ENCODE results near the gene PRIM2. TPM values are rescaled to one million over a fixed set of nuclear protein-coding genes. Genes with fewer than 3 reads are reported as not detected.

Gene PRIM2
- total and polyA plus RNA-seq, 2 of the 4 experiments (the other 2 are of a cell fraction), result 11.8 to 37.5 TPM

- no CpG with 5 or more reads among the region's 4 CpGs for WGBS, 2 experiments (ENCODE audit: extremely low coverage in 2 of 2, insufficient read length in 1 of 2)
- CTCF ChIA-PET, result interaction anchor here (1.4 kb wide), 1 partner anchor 10 kb away, joined by 3 read pairs; no protein-coding TSS in a partner anchor
Observed at GRCh38 chr6:57432919-57433684, 115.7 kb downstream of the PRIM2 start.

More at GRCh38 chr6:57432919-57433684, 115.7 kb downstream of the PRIM2 start:
- peak overlapping the region; percentile 99; the same call in 1 of the 2 replicates for H3K27ac ChIP-seq (ENCODE audit: insufficient read depth, low read length)
- H2AFZ ChIP-seq (replicated peaks; ENCODE audit: low read length, poor library complexity), result no peak overlapping the region
- peak overlapping the region; percentile 77; the same call in 1 of the 2 replicates for H2AK5ac ChIP-seq (ENCODE audit: low read depth, low read length)
- peak overlapping the region; percentile 98 for H4K5ac ChIP-seq (ENCODE audit: low read depth, low read length)
- no peaks in the 10 kb centered on the region for H3K27me3 ChIP-seq (ENCODE audit: control insufficient read depth, insufficient read depth, low read length)
- no TSS peak for BruUV-seq (replicated peaks)
- no peaks in the 10 kb centered on the region for H3K9me3 ChIP-seq (ENCODE audit: control insufficient read depth, insufficient read depth, low read length)
- H3K4me1 ChIP-seq (ENCODE audit: control insufficient read depth, insufficient read depth, low read length), result peaks cover 16% of the 10 kb centered on the region
- peak overlapping the region; percentile 98 for H2BK5ac ChIP-seq (ENCODE audit: low read depth, low read length, poor library complexity, severe bottlenecking)
- H3K4ac ChIP-seq (ENCODE audit: low read depth, low read length), result peak overlapping the region; percentile 84; the same call in 1 of the 2 replicates
- H3K4me3 ChIP-seq (ENCODE audit: insufficient read depth, low read depth, low read length), result no peak overlapping the region
- DNase-seq (no peak), ATAC-seq (ENCODE audit: low read depth) (peak; percentile 3; the same call in 1 of the 2 replicates)
- H3K18ac ChIP-seq (ENCODE audit: low read depth, low read length), result peak overlapping the region; percentile 100
- peak overlapping the region; percentile 92 for H3K56ac ChIP-seq (ENCODE audit: extremely low read depth, insufficient read depth, low read length)
- H3K9ac ChIP-seq (ENCODE audit: low read depth, low read length), result peak overlapping the region; percentile 91
- peak overlapping the region; percentile 93 for H2BK120ac ChIP-seq (ENCODE audit: low read depth, low read length)
- H3K36me3 ChIP-seq (ENCODE audit: control insufficient read depth, insufficient read depth, low read length), result no peaks in the 10 kb centered on the region
- POLR2A ChIA-PET (ENCODE audit: unreplicated experiment), result no interaction called here
- H4K91ac ChIP-seq (ENCODE audit: insufficient read depth, low read depth, low read length), result peak overlapping the region; percentile 91
- H3K23ac ChIP-seq (ENCODE audit: low read depth, low read length), result peak overlapping the region; percentile 94; the same call in 1 of the 2 replicates
- peaks cover 23 to 61% of the 10 kb centered on the region in 2 experiments for H3K79me1 ChIP-seq (ENCODE audit: low read depth in 1 of 2, low read length in 2 of 2)
- H3K4me2 ChIP-seq (ENCODE audit: low read depth, low read length), result peak overlapping the region; percentile 25; the same call in 1 of the 2 replicates
- peak overlapping the region; percentile 95 for H2BK20ac ChIP-seq (ENCODE audit: low read depth, low read length)
- no peaks in the 10 kb centered on the region for H4K20me1 ChIP-seq (ENCODE audit: insufficient read depth, low read length)
- in situ Hi-C loops (cut with MboI; ENCODE audit: low sequenced_read_pairs) (no loop called here), intact Hi-C loops (cut with micrococcal nuclease) (no loop called here), dilution Hi-C loops (cut with HindIII; ENCODE audit: low sequenced_read_pairs, unreplicated experiment) (no loop called here)
- peak overlapping the region; percentile 54 for H3K14ac ChIP-seq (replicated peaks; ENCODE audit: low read depth, low read length)
- peak overlapping the region; percentile 96; the same call in 1 of the 3 replicates for H2BK15ac ChIP-seq (ENCODE audit: low read depth, low read length)
- TF ChIP-seq CEBPB (IDR thresholded peaks at IDR 0.05; ENCODE audit: low read depth, low read length) (no peak), BHLHE40 (IDR thresholded peaks at IDR 0.05; ENCODE audit: low read depth, low read length) (no peak), MAFK (IDR thresholded peaks at IDR 0.05; ENCODE audit: low read depth, low read length) (no peak), MAZ (IDR thresholded peaks at IDR 0.05; ENCODE audit: borderline replicate concordance, low read depth, low read length) (no peak), SMC3 (IDR thresholded peaks at IDR 0.05; ENCODE audit: low read depth, low read length) (no peak), RFX5 (IDR thresholded peaks at IDR 0.05; ENCODE audit: low read depth, low read length) (no peak), MXI1 (IDR thresholded peaks at IDR 0.05; ENCODE audit: borderline replicate concordance, low read depth, low read length) (no peak), CTCF (conservative IDR thresholded peaks at IDR 0.05; ENCODE audit: low read depth, low read length) (no peak), FOS (IDR thresholded peaks at IDR 0.05; ENCODE audit: low read depth, low read length) (no peak), POLR2A (IDR thresholded peaks at IDR 0.05; ENCODE audit: low read depth, low read length) (no peak), CHD1 (IDR thresholded peaks at IDR 0.05; ENCODE audit: low read depth, low read length) (no peak), NFE2L2 (IDR thresholded peaks at IDR 0.05; ENCODE audit: low read depth, low read length) (no peak), RCOR1 (IDR thresholded peaks at IDR 0.05; ENCODE audit: insufficient replicate concordance, low read length) (no peak), RAD21 (IDR thresholded peaks at IDR 0.05; ENCODE audit: low read length) (no peak)
- H4K8ac ChIP-seq (ENCODE audit: low read depth in 2 of 2, low read length in 2 of 2), result peak overlapping the region; percentile 77 to 97
- no peak overlapping the region for H2AK9ac ChIP-seq (replicated peaks; ENCODE audit: low read depth, low read length, poor library complexity)
- peaks cover 6% of the 10 kb centered on the region for H3K9me1 ChIP-seq (ENCODE audit: insufficient read depth, low read length)

Measured in IMR-90 (cell line).